ENCODE data around the gene SLC22A23. TPM values are rescaled to one million over a fixed set of nuclear protein-coding genes. Genes with fewer than 3 reads are reported as not detected.

Gene SLC22A23
- total RNA-seq, 1 experiment from 2014 or later = 6.8 TPM

DNA sequence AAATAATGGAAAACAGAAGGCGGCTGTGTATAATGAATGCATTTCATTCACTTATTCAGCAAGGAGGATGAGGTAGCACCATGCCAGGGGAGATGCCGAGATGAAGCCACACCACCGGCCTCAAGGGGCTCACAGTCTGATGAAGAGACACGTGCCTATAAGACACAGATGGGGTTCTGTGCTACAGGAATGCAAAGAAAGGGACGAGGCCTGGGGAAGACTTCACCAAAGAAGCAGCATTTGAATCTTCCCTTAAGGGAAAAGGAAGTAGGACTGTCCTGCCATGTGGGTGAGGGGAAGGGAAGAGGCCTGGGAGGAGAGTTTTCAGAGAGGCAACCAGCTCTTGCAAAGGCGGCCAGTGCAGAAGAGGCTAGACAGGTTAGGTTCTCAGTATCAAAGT, 99.2 kb downstream of the SLC22A23 start:
- H3K9me3 Mint-ChIP-seq = no peaks in the 10 kb centered on the region
- Histone ChIP-seq H3K4ac (ENCODE audit: low read depth, low read length) (no peak overlapping the region), H4K91ac (ENCODE audit: insufficient read length, low read depth, low read length) (no peak overlapping the region), H3K4me1 (ENCODE audit: insufficient read depth, low read length) (peaks cover 15% of the 10 kb centered on the region; the same call in 1 of the 2 replicates), H3K79me2 (ENCODE audit: insufficient read depth, low read length) (peaks cover 2% of the 10 kb centered on the region; the same call in 1 of the 2 replicates), H2AK5ac (ENCODE audit: insufficient read length, low read length) (no peak overlapping the region), H3K56ac (ENCODE audit: insufficient read length, low read depth, low read length) (no peak overlapping the region), H3K27me3 (ENCODE audit: insufficient read depth, low read length) (no peaks in the 10 kb centered on the region), H3K27ac (ENCODE audit: insufficient read length, low read depth, low read length) (no peak overlapping the region), H4K5ac (ENCODE audit: insufficient read length, low read depth, low read length) (no peak overlapping the region), H2BK120ac (ENCODE audit: low read depth, low read length, poor library complexity, severe bottlenecking) (no peak overlapping the region), H2BK12ac (ENCODE audit: insufficient read length, low read depth, low read length) (no peak overlapping the region), H3K9ac (ENCODE audit: extremely low read depth, insufficient read length, low read length) (no peak overlapping the region), H3T11ph (ENCODE audit: low read length) (no peak overlapping the region), H3K23me2 (ENCODE audit: insufficient read length, low read depth, low read length, poor library complexity, severe bottlenecking) (no peaks in the 10 kb centered on the region), H3K4me2 (ENCODE audit: insufficient read depth, insufficient read length, low read length) (no peak overlapping the region), H3K23ac (ENCODE audit: insufficient read length, low read depth, low read length) (no peak overlapping the region), H3K79me1 (ENCODE audit: insufficient read depth, low read depth, low read length, poor library complexity, severe bottlenecking) (no peaks in the 10 kb centered on the region), H3K18ac (ENCODE audit: insufficient read length, low read depth, low read length) (no peak overlapping the region), H4K20me1 (ENCODE audit: control insufficient read depth, insufficient read depth, insufficient read length) (no peaks in the 10 kb centered on the region), H3K14ac (ENCODE audit: insufficient read depth, low read length) (no peak overlapping the region), H2BK5ac (ENCODE audit: insufficient read length, low read length) (no peak overlapping the region), H2AFZ (ENCODE audit: low read length) (no peak overlapping the region), H2BK20ac (ENCODE audit: low read depth, low read length, poor library complexity, severe bottlenecking) (no peak overlapping the region), H2BK15ac (ENCODE audit: low read depth, low read length) (no peak overlapping the region), H4K8ac (replicated peaks; ENCODE audit: insufficient read length, low read depth, low read length) (no peak overlapping the region), H3K9me3 (ENCODE audit: control insufficient read depth, low read depth, low read length) (no peaks in the 10 kb centered on the region)
- no peak for DNase-seq
- no peaks in the 10 kb centered on the region; the same call in 1 of the 2 replicates for H3K27me3 Mint-ChIP-seq (ENCODE audit: low read depth)
- peaks cover 56 to 61% of the 10 kb centered on the region in 2 experiments for H3K4me1 Mint-ChIP-seq
- no CpG with 5 or more reads among the region's 6 CpGs for WGBS (ENCODE audit: extremely low coverage, insufficient read length, low lambda C conversion rate)
- no peak overlapping the region for H3K27ac Mint-ChIP-seq
- TF ChIP-seq CTCF (conservative IDR thresholded peaks at IDR 0.05) = no peak
- H3K36me3 Mint-ChIP-seq (ENCODE audit: insufficient read depth in 1 of 3, low read depth in 3 of 3) = peaks cover 0 to 10% (median 5%) of the 10 kb centered on the region in 3 experiments; a peak in 4 of 7 replicates
- H3K4me3 Mint-ChIP-seq = no peak overlapping the region
